ENCODE results near the gene FRMD5.
"Not testable (repeated sequence)": the region's sequence is repeated elsewhere in the genome, so short reads cannot be mapped to it uniquely, and the experiment has no call there.

The FRMD5 gene

GRCh38 chr15:44231842-44232241, 36.8 kb upstream of the FRMD5 start:
- no peak overlapping the region for H2AFZ ChIP-seq (ENCODE audit: low read depth, low read length, severe bottlenecking)
- no peaks in the 10 kb centered on the region for H3K9me2 ChIP-seq (replicated peaks; ENCODE audit: insufficient read depth, low read length)
- no peaks in the 10 kb centered on the region for H3F3A ChIP-seq (ENCODE audit: insufficient read depth)
- no peak overlapping the region for H3K4me2 ChIP-seq (ENCODE audit: low read depth, low read length, poor library complexity, severe bottlenecking)
- no peak overlapping the region for H3K27ac ChIP-seq (ENCODE audit: low read depth, low read length)
- H3K4me3 ChIP-seq (ENCODE audit: insufficient read depth, low read length, poor library complexity, severe bottlenecking): no peak overlapping the region
- H3K36me3 ChIP-seq (ENCODE audit: low read length): no peaks in the 10 kb centered on the region
- no peak for TF ChIP-seq CTCF (IDR thresholded peaks at IDR 0.05; ENCODE audit: insufficient read depth, low read length, poor library complexity, severe bottlenecking)
- no peak for TF ChIP-seq EZH2phosphoT487 (conservative IDR thresholded peaks at IDR 0.05; ENCODE audit: low read length)
- no peaks in the 10 kb centered on the region for H3K9me3 ChIP-seq (ENCODE audit: insufficient read depth, low read length)
- H3K79me2 ChIP-seq (ENCODE audit: insufficient read depth, low read length): no peaks in the 10 kb centered on the region
- H3K27me3 ChIP-seq (ENCODE audit: low read length): no peaks in the 10 kb centered on the region
- H4K20me1 ChIP-seq (ENCODE audit: low read depth, low read length): no peaks in the 10 kb centered on the region
- H3K9ac ChIP-seq (ENCODE audit: low read length): no peak overlapping the region

- not testable (repeated sequence) for H3K79me2 ChIP-seq (ENCODE audit: insufficient read depth, low read length); H3K9me2 ChIP-seq (replicated peaks; ENCODE audit: insufficient read depth, low read length); H2AFZ ChIP-seq (ENCODE audit: low read depth, low read length, severe bottlenecking); H3K4me2 ChIP-seq (ENCODE audit: low read depth, low read length, poor library complexity, severe bottlenecking); H3K27me3 ChIP-seq (ENCODE audit: low read length); H4K20me1 ChIP-seq (ENCODE audit: low read depth, low read length); H3K9me3 ChIP-seq (ENCODE audit: insufficient read depth, low read length); H3K27ac ChIP-seq (ENCODE audit: low read depth, low read length); H3K9ac ChIP-seq (ENCODE audit: low read length); H3K36me3 ChIP-seq (ENCODE audit: low read length); H3F3A ChIP-seq (ENCODE audit: insufficient read depth); H3K4me3 ChIP-seq (ENCODE audit: insufficient read depth, low read length, poor library complexity, severe bottlenecking)
Measured at GRCh38 chr15:44229301-44229700, 34.2 kb upstream of the FRMD5 start.

- no peak overlapping the region for H3K9ac ChIP-seq (ENCODE audit: low read length)
- no peak overlapping the region for H2AFZ ChIP-seq (ENCODE audit: low read depth, low read length, severe bottlenecking)
- no peaks in the 10 kb centered on the region for H4K20me1 ChIP-seq (ENCODE audit: low read depth, low read length)
- H3K27me3 ChIP-seq (ENCODE audit: low read length): no peaks in the 10 kb centered on the region
- H3K27ac ChIP-seq (ENCODE audit: low read depth, low read length): no peak overlapping the region
- no peak overlapping the region for H3K4me2 ChIP-seq (ENCODE audit: low read depth, low read length, poor library complexity, severe bottlenecking)
- H3K36me3 ChIP-seq (ENCODE audit: low read length): no peaks in the 10 kb centered on the region
- H3K4me3 ChIP-seq (ENCODE audit: insufficient read depth, low read length, poor library complexity, severe bottlenecking): no peak overlapping the region
- no peaks in the 10 kb centered on the region for H3F3A ChIP-seq (ENCODE audit: insufficient read depth)
- H3K9me3 ChIP-seq (ENCODE audit: insufficient read depth, low read length): no peaks in the 10 kb centered on the region
- TF ChIP-seq CTCF (IDR thresholded peaks at IDR 0.05; ENCODE audit: insufficient read depth, low read length, poor library complexity, severe bottlenecking) (no peak), EZH2phosphoT487 (conservative IDR thresholded peaks at IDR 0.05; ENCODE audit: low read length) (no peak)
- H3K9me2 ChIP-seq (replicated peaks; ENCODE audit: insufficient read depth, low read length): no peaks in the 10 kb centered on the region
- no peaks in the 10 kb centered on the region for H3K79me2 ChIP-seq (ENCODE audit: insufficient read depth, low read length)
Measured at GRCh38 chr15:44227584-44227983, 32.5 kb upstream of the FRMD5 start.

GRCh38 chr15:44227001-44227400, 31.9 kb upstream of the FRMD5 start:
- not testable (repeated sequence) for H4K20me1 ChIP-seq (ENCODE audit: low read depth, low read length); H3F3A ChIP-seq (ENCODE audit: insufficient read depth); H3K9me3 ChIP-seq (ENCODE audit: insufficient read depth, low read length); H3K36me3 ChIP-seq (ENCODE audit: low read length); H3K27me3 ChIP-seq (ENCODE audit: low read length); H3K4me2 ChIP-seq (ENCODE audit: low read depth, low read length, poor library complexity, severe bottlenecking); H3K79me2 ChIP-seq (ENCODE audit: insufficient read depth, low read length); H3K27ac ChIP-seq (ENCODE audit: low read depth, low read length); H2AFZ ChIP-seq (ENCODE audit: low read depth, low read length, severe bottlenecking); H3K9ac ChIP-seq (ENCODE audit: low read length); H3K9me2 ChIP-seq (replicated peaks; ENCODE audit: insufficient read depth, low read length); H3K4me3 ChIP-seq (ENCODE audit: insufficient read depth, low read length, poor library complexity, severe bottlenecking)
